ENCODE results near the gene SDK1.

Gene SDK1

DNA sequence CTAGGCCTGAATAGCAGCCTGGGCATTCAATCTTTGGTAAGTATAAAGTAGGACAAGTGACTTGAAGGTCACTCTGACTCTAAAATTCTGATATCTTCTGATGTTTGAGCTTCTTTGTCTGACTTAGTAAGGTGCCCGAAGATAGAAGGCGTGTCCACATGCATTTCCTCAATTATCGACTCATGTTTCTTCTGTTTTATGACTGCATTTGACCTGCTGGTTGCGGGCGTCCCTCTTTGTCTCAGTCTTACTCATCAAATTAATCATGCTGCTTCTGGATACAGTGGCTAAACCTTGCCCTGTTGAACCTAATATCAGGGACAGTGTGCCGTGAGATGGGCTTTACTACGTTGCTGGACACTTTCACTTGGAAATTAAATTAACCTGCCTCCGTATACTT is 534.1 kb downstream of the SDK1 start:
- no peak for DNase-seq

DNA sequence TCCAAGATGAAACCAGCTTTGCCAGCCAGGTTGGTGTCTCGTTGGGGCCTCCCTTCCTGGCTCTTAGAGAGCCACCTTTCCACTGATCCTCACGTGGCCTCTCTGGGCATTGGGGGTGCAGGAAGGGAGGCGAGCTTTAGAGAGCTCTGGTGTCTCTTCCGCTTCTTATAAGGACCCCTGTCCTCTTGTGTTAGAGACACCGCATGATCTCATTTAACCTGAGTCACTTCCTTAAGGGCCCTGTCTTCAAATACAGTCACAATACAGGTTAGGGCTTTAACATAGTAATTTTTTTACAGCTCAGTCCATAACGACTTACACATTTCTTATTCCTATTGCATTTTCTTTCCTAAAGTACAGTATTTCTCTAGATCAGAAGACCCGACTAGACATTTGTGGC is 535.8 kb downstream of the SDK1 start:
- no peak for DNase-seq

DNA sequence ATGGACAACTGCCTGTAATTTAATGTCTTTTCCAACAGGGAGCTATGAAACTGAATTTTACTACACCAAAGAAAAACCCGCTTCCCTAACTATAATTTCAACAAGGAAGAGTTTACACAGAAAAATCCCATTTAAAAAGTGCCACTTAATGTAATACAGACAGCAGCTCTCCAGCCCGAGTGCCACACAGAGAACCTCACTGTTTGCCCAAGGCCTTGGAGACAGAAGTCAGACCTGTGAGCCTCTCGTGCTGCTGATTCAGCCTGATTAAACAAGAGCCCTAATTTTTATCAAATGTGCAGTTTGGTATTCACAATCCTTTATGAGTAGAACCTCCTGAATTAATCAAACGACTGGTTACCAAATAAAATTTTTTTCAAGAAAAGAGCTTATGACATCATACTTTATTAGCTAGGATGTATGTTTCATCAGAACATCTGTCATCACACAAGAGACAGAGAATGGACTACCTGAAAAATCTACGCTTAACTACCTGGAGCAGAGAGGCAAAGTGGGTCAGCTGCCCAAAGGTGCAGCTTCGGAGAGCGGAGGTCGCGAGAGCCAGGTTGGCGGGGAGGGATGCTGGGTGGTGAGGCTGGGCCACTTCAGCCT is 543.6 kb downstream of the SDK1 start:
- no peak for DNase-seq

- no peak for DNase-seq
These were observed 545.7 kb downstream of the SDK1 start for GRCh38 chr7:3846738-3847137.

GRCh38 chr7:3847336-3847735 is 546.3 kb downstream of the SDK1 start:
- DNase-seq: no peak

GRCh38 chr7:3859431-3859830 is 558.4 kb downstream of the SDK1 start:
- DNase-seq: no peak

- DNase-seq: no peak
These were observed 559.9 kb downstream of the SDK1 start for GRCh38 chr7:3860932-3861331.

GRCh38 chr7:3861386-3861785 is 560.3 kb downstream of the SDK1 start:
- no peak for DNase-seq

GRCh38 chr7:3861941-3862340 is 560.9 kb downstream of the SDK1 start:
- DNase-seq: no peak

DNA sequence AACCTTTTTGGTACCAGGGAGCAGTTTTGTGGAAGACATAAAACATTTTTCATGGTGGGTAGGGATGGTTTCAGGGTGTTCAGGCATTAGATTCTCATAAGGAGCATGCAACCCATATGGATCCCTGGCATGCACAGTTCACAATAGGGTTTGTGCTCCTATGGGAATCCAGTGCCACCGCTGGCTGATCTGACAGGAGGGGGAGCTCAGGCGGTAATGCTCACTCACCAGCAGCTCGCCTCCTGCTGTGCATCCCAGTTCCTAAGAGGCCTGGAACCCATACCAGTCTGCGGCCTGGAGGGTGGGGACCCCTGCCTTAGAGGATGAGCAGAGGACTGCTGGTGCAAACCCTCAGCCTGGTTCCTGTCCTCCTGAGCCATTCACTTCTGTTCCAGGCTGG is 561.7 kb downstream of the SDK1 start:
- no peak for DNase-seq

- no peak for DNase-seq
These were observed 565.2 kb downstream of the SDK1 start for GRCh38 chr7:3866277-3866676.

DNA sequence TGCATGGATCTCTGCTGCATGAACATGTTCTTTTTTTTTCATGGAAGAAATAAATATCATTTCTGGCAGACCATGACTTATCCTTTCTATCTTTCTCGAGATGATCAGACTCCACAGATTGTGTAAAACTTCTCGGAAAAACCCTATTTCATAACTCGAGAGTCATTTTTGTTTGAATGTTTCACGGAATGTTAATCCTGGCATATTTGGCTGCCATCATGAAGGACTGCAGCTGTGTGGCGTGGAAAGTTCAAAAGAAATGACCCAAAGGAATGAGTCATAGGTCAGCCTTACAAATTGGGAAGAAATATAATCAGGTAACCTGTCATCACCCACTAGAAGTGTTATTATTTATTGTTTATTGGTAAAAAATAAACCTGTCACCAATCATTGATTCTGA is 566.8 kb downstream of the SDK1 start:
- DNase-seq: no peak

GRCh38 chr7:3879355-3880075 is 578.5 kb downstream of the SDK1 start:
- DNase-seq: no peak

GRCh38 chr7:3880228-3880987 is 579.4 kb downstream of the SDK1 start:
- no peak for DNase-seq

DNA sequence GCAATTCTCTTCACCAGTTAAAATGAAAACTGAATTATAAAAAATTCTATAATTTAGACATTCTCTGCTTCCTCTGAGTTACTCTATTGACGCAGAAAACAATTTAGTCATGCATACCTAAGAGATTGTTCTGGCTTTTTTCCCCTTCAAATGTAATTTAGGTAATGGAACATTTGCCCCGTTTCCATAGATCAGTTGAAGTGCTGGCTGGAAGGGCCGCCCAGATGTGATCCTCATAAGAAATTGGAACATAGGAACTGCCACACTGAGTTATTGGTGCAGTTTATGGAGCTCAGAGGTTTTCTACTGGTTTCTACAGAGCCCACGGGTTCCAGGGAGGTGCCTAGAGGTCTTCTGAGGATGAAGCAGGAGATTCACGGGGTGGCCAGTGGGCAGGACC is 581.7 kb downstream of the SDK1 start:
- no peak for DNase-seq

GRCh38 chr7:3884543-3884942 is 583.5 kb downstream of the SDK1 start:
- DNase-seq: no peak

DNA sequence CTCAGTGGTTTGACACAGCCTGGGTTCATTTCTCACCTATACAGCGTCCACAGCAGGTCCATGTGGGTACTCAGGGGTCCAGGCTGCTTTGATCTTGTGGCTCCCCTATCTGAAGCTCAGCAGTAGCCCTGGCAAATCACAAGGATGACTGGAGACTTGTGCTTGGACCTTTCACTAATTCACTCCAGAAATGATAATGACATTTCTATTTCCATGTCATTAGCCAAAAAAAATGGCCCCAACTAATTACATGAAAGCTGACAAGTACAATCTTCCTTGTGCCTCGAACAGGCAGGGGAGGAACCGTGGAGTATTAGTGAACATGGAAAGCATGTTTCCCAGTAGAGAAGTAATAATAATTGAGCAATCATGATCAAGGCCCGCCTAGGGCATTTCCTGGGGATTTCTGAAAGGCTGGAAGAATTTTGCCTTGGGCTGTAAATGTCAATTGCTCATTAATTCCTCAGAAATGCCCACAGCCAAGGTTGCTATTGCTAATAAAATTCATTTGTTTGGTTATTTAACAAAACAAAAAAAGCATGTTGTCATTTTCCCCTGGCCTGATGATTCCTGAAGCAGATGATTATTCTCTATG is 586.1 kb downstream of the SDK1 start:
- no peak for DNase-seq

GRCh38 chr7:3888096-3888495 is 587.0 kb downstream of the SDK1 start:
- DNase-seq: no peak

- DNase-seq: no peak
These were observed 591.1 kb downstream of the SDK1 start for GRCh38 chr7:3892157-3892556.

DNA sequence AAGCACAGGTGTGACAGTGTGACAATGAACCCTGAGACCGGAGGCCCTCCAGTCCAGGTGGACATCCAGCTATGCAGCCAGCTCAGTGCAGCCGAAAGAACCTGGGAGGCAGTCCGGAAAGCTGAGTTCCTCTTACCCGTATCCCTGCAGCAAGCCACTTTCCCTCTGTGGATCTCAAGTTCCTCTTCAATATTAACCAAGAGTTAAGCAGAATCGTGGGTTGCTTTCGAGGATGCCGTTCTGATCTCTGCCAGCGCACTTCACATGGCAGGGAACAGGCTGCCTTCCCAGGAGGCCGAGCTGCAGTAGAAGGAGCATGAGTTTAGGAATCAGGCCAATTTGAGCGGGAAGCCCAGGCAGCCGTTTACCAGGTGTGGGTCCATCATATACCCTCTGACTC is 591.6 kb downstream of the SDK1 start:
- no peak for DNase-seq

DNA sequence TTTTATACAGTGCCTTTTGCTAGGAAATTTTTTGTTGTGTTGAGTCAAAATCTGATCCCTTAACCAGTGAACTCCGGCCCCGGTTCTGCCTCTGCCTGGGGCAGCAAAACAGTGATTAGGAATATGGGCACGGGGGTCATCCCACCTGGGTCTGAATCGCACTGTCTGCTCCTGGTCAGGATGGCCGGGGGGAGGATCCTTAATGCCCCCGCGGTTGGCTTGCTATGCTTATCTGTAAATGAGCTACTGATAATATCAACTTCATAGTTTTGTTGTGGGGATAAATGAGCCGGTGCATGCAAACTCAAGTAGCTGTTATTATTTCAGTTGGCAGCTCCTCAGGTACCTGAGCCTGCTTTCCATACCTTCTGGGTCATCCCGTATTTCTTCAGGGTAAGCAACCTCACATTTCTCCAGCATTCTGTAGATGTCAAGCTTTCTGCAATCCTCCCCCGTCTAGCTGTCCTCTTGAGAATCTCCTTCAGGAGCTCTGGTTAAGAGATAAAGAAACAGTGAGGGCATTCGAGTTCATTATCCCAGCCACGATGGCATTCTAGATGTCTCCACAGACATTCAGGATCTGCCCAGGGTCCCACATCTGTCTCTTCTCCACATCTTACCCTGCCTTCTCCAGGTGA is 592.2 kb downstream of the SDK1 start:
- DNase-seq: no peak

DNA sequence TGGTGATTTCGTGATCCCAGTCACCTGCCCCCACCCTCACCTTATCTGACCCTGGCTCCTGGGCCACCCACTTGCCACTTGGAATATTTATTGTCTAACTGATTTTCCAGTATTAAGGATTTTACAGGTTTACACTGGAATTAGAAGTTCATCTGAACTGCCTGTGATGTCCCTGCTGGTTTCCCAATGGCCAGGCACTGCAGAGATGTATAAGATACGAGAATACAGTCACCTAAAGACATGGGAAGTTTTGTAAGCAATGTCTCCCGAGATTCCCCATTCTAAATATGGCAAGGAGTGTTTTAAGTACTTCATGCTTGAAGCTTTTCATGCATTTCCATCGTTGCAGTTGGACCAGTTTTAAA is 592.7 kb downstream of the SDK1 start:
- DNase-seq: no peak

- no peak for DNase-seq
These were observed 594.5 kb downstream of the SDK1 start for GRCh38 chr7:3895341-3896116.
